CD1c-positive myeloid dendritic cell (primary cell): ENCODE measurements around the gene HIGD2B.
"Not testable (repeated sequence)": the region's sequence is repeated elsewhere in the genome, so short reads cannot be mapped to it uniquely, and the experiment has no call there.

Experiments
- DNase-seq: peaks from one replicate; pipeline ENCODE4 v3.0.0-alpha.2; 2016; ENCODE audit errors: extremely low spot score

Gene HIGD2B, protein sequence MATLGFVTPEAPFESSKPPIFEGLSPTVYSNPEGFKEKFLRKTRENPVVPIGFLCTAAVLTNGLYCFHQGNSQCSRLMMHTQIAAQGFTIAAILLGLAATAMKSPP

DNA sequence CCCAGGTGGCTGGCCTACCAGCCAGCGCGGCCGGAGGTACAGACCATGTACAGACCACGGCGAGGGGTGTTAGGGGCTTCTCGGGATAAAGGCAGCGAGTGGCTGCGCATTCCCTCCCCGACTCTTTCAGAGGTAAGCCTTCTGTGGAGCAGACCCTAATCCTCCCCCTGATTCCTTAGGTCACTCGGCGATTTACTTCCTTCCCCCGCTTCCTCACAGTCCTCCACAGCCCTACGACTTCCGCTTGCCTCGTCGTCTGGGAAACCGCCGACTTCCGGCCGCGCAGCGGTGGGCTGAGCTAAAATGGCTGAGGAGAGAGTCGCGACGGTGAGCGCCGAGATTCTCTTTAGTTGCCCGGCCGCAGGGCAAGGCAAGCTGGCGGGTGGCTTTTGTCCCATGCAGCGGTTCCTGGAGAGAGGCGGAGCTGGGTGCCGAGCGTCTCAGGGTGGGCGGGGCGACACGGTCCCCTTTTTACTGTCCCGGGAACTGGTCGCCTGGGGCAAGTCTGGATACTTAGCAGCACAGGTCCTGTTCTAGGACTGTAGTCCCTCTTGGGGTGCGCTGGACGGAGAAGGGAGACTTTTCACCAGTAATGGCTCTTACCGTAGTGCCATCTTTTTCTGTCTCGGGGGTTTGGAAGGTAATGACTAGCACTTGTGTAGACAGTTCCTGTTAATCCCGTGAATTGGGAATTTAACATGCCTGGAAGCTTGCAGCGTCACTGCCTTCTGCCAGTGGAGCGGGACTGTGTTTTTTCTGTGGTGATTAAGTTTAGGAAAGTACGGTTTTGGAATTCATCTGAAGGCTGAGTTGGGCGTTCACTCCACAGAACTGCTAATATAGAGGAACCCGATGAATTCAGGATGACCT, at the start of gene HIGD2B, which contains the start of gene BBS4:
Gene HIGD2B (minus strand): TSS at position 258 of the 870 bp plus-strand sequence. CDS start 9,808 bp downstream, outside the sequence.
Gene BBS4 (plus strand): TSS at position 283 of the 870 bp plus-strand sequence. CDS start 21 bp downstream, at position 304.
- DNase-seq: peak; percentile 94

DNA sequence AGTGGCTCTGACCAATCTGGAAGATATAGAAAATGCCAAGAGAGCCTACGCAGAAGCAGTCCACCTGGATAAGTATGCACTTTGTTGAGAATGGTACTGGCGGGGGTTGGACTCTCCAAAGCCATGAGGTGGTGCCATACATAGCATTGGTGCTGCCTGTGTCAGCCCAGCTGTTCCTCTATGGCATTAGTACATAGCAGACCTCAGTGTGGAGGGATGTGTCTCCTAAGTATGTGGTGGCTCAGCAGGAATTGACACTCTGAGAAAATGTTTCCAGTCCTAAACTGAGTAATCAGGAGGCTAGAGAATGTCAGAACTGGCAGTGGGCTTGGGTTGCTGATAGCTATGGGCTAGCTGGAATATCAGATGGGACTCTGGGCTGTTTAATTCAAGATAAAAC, 49.1 kb upstream of the HIGD2B start:
- DNase-seq: no peak

DNA sequence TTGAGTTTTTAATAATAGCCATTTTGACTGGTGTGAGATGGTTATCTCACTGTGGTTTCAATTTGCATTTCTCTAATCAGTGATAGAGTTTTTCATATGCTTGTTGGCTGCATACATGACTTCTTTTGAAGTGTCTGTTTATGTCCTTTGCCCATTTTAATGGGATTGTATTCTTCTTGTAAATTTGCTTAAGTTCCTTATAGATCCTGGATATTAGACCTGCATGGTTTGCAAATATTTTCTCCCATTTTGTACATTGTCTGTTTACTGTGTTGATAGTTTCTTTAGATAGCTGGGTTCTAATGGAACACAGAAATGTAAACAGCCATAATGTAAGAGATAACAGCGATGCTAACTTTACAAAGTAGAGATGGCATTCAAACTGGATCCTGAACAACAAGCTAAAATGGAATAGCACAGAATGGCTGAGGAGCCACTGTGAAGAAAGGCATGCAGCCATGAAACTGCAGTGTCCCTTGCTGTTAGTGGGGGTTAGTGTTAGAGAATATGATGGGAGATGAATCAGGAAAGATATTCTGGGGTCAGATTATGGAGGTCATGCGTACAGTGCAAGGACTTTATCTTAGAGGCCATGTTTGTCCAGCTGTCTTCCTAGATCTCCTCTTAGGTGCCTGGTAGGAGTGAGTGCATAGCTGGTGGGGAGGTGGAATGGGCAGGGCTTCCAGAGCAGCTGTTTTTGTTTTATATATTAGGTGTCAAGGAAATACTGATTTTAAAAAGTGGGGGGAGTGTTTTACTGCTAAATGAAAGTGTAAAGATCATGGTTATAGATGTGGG, 48.2 kb upstream of the HIGD2B start:
- DNase-seq: no peak

DNA sequence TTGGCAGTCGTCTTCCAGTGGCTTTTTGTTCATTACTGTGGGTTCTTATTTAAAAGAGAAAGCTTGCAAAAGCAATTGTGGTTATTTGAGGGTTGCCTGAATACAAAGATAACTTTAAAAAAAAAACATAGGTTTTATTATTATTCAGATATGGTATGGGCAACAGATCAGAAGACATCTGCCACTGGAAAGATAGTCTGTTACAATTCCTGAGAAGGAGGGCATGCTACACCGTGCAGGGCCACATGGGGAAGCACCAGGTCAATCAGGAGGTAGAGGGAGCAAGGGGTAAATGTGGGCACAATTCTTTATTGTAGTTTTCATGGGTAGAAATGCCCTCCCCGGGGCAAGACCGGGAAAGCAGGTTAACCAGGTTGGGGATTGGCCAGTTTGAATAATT, 46.5 kb upstream of the HIGD2B start:
- DNase-seq: no peak

DNA sequence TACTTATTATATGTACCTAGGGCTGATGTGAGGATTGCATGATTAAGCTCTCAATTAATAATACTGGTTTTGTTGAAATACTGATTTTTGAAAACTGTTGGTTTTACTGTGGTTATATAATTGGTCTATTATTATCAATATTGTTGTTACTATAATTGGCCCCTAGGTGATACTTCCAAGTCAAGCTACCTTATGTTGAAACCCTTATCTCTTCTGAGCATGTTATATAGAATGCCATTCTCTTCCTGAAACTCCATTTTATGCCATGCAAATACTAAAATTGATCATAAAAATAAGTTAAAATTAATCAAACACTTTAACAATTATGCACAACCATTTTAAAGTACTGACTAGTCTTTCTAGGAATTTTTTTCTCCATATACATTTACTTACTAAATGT, 46.1 kb upstream of the HIGD2B start:
- DNase-seq: no peak

DNA sequence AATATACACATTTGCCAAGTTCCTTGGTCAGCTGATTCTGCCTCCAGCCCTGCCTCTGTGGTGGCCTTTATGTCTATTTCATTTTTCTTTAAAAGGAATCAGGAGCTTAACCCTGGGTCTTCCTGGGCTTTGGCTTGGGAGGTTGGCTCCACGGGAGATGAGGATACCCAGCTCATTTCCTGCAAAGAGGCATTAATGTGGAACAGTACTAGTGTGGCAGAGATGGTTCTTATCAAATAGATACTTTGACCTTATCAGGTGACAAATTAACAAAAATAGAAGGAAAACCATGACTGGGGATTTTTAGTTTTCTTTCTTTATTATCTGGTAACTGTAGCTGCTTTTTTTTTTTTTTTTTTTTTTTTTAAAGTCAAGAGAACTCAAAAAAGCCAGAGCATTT, 42.8 kb upstream of the HIGD2B start:
- no peak for DNase-seq

DNA sequence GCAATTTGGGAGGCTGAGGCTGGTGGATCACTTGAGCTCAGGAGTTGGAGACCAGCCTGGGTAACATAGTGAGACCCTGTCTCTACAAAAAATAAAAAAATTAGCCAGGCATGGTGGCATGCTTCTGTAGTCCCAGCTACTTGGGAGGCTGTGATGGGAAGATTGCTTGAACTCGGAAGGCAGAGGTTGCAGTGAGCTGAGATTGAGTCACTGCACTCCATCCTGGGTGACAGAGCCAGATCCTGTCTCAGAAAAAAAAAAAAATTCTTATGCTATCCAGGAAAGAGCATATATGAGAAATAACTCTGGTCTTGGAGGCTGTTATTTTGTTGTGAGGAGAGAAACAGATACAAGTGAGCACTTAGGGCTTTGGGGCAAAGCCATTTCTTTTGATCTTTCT, 42.3 kb upstream of the HIGD2B start:
- not testable (repeated sequence) for DNase-seq

DNA sequence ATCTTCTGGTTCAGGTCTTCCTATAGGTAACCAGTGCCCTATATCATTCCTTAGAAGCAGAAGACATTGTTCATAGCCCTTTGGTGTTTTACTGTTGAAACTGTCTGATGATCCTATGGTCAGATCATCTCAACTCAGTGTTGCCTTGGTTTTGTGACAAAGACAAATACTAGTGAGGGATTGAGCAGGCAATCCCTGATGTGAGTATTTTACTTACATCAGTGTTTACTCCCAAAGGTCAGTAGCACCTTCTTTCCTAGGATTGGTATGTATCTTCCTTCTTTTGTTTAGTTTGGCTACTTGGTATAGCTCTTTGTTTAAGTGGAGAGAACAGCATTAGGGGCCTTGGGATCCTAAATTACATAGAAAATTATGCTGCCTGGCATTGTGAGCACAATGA, 41.2 kb upstream of the HIGD2B start:
- DNase-seq: no peak

DNA sequence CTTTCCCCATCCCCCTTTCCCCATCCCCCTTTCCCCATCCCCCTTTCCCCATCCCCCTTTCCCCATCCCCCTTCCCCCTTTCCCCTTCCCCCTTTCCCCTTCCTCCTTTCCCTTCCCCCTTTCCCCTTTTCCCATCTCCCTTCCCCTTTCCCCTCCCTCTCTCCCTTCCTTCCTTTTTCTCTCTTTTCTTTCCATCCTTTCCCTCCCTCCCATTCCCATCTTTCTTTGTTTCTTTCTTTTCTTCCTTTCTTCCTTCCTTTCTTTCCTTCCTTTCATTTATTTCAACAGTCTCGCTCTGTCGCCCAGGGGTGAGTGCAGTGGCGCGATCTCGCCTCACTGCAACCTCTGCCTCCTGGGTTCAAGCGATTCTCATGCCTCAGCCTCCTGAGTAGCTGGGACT, 39.9 kb upstream of the HIGD2B start:
- not testable (repeated sequence) for DNase-seq

DNA sequence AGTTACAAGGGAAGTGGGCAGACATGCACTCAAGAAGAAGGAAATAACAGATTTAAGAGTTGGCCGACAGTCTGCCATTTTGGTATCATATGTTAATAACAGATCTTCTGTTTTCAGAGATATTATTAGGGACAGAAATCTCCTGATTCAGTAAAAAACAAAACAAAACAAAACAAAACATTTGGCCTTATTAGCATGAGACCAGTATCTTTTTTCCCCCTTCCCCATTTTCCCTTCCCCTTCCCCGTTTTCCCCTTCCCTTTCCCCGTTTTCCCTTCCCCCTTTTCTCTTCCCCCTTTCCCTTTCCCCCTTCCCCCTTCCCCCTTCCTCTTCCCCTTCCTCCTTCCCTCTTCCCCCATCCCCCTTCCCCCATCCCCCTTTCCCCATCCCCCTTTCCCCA, 39.5 kb upstream of the HIGD2B start:
- no peak for DNase-seq

DNA sequence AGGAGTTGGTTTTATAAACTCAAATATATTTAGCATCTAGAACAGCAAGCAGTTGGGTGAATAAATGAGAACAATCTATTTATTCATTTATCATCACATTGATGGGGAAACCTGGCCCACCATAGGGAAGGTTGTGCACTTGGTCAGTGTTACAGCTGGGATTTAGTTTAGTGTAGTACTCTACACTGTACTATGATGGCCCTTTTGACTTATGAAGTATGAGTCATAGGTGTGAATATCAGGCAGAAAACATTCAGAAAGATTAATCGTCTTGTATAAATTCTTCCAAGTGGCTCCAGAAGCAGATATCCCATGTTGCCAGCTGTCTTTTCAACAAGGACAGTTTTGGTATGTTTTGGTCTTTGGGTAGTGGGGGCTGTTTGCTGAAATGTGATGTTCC, 38.0 kb upstream of the HIGD2B start:
- DNase-seq: no peak

DNA sequence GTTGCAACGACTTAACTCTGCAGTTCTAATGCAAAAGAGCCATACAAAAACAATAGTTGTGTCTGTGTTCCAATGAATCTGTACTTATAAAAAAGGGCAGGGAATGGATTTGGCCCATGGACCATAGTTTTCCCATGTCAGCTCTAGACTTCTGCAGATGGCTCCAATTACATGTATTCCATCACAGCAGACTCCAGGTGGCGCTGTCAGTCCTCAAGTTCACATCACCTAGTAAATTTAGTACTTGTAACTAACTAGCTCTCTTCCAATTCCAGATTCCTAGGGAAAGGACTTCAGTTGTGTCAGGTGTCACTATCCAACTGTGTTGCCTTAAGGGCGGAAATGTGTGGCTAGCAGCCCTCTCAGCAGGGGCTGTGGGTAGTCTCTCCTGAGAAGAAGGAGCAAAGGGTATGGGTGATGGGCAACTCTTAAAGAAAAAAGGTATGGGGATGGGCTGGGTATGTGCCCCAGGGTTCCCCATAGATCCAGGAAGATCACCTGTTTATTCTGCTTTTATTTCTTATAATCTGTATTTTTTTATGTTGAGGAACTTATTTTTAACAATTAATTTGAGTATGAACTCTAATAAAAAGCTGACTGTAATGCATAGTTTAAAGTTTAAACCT, 36.2 kb upstream of the HIGD2B start:
- peak; percentile 70 for DNase-seq

DNA sequence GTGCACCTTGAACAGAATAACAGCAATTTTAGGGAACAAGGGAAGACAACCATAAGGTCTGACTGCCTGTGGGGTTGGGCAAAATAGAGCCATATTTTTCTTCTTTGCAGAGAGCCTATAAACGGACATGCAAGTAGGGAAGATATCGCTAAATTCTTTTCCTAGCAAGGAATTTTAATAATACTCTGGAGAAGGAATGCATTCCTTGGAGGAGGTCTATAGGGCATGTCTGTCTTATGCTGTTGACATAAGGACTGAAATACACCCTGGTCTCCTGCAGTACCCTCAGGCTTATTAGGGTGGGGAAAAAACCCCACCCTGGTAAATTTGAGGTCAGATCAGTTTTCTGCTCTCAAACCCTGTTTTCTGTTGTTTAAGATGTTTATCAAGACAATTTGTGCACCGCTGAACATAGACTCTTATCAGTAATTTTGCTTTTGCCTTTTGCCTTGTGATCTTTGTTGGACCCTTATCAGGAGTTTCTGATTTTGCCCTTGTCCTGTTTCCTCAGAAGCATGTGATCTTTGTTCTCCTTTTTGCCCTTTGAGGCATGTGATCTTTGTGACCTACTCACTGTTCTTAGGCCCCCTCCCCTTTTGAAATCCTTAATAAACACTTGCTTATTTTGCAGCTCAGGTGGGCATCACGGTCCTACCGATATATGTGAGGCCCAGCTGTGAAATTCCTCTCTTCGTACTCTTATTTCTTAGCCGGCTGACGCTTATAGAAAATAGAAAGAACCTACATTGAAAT, 22.7 kb upstream of the HIGD2B start:
- not testable (repeated sequence) for DNase-seq

DNA sequence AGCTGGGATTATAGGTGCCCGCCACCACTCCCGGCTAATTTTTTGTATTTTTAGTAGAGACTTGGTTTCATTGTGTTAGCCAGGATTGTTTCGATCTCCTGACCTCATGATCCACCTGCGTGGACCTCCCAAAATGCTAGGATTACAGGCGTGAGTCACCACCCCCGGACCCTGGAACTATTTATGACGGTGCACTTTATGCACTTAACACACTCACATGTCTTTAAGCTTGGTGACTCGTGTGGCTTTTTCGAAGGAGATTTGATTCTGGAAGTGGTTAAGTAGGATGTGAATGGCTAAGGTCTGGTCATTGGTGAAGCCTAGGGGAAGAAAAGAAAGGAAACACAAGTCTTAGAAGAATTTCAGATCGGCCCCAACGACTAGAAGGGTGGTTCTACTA, 20.3 kb upstream of the HIGD2B start:
- no peak for DNase-seq

DNA sequence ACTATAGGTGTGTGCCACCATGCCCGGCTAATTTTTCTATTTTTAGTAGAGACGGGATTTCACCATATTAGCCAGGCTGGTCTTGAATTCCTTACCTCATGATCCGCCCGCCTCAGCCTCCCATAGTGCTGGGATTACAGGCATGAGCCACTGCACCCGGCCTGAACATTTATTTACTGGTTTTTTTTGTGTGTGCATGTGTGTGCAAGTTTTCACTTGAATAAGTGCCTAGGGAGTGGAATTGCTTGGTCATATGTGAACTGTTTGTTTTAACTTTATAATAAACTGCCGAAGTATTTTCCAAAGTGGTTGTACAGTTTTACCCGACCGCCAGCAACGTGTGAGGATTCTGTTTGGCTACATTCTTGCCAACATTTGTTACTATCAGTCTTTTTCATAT, 14.1 kb upstream of the HIGD2B start:
- no peak for DNase-seq

DNA sequence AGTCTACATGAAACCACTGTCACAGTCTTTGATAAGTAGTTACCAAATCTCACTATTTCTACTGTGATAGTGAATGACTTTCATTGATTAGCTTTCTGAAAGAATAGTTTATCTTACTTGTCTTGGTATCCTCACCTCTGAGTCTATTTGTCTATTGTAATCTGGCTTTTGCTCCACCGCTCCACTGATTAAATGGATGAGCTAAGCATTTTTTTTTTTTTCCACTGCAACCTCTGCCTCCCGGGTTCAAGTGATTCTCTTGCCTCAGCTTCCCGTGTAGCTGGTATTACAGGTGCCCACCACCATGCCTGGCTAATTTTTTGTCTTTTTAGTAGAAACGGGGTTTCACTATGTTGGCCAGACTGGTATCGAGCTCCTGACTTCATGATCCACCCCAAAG, 13.0 kb upstream of the HIGD2B start:
- DNase-seq: no peak

DNA sequence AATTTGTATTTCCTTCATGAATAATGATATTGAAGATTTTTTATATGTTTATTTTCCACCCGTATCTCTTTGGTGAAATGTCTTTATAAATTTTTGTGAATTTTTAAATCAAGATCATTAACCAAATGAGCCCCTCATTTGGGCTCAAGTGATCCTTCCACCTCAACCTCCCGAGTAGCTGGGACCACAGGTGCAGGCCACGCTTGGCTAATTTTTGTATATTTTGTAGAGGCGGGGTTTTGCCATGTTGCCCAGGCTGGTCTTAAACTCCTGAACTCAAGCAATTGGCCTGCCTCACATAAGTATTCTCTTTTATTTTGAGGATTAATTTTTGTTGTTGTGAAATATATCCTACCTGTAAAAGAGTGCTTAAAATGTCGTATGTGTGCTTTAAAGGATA, 5.0 kb upstream of the HIGD2B start:
- DNase-seq: no peak

DNA sequence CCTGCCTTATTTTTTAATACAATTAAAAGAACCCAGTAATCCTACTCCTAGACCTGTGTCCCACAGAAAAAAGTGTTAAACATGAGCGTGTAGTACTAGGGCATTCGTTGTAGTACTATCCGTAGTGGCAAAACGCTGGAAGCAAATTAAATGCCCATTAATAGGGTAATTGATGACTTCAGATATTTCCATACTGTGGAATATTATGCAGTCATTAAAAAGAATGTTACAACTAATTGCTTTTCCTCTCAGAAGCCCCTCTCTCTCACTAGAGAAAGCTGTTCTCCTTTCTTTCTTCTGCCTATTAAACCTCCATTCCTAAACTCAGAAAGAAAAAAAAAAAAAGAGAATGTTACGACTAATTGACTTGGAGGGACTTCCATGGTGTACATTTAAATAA, 2.7 kb upstream of the HIGD2B start:
- DNase-seq: no peak

DNA sequence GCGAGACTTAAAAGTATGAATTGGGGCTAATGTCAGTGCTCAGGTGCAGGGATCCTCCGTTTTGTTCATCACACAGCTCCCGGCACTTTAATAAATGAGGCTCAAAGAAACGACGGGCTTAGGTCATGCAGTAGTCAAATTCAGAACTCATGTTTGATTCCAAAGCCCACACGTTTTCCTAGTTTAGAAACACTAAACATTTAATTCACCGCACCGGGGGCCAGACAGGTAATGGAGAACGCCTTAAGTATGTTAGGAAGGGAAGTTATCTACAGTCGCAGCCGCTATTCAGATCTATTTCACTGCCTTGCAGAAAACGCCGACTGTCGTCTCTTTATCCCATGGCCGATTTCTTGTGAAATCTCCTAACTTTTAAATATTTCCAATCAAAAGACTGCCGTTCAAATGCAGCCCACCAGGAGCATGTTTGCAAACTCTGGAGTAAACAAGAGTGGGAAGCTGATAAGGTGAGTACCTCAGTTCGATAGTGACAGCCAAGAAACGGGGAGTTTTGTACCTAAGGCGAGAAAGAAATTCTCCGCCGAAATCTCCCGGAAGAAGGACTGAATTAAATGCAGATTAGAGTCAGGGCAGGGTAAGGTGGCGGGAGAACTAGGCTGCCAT, 569 bp downstream of the HIGD2B start:
- peak; percentile 2 for DNase-seq

DNA sequence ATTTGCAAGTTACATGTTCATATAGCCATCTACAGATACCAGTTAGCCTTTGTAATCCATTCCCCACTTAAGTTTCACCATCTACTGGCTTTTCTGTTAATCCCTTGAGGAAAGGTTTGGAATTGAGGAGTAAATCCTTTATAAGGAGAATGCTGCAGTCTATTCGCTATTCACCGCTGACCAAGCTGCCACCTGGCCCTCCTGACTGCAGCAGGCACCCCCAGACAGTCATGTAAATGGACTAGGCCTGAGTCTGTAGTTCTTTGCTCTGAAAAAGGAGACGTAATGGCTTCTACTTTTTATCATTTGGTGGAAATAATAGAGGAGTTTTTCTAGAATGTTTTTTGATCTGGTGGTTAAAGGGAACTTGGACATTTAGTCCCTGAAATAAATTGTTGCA, 3.2 kb downstream of the HIGD2B start:
- DNase-seq: no peak

DNA sequence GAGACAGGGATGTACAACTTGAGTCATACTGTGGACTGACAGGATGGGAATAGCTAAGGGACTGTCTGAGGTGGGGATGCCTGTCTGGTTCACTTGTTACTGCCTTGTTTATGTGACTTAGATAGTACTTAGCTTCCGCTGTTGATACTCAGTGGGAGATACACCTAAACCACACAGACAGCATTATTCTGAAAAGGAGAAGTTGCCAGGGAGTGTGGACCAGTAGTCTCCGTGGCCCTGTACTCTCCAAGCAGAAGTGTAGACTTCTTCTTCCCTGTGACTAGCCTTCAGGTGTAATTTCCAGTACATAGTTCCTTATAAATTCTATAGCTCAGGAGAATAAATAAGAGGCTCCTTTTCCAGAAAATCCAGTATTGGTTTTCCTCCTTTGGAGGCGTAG, 5.1 kb downstream of the HIGD2B start:
- peak; percentile 26 for DNase-seq
